ENCODE data around the gene NOM1.

NOM1 gene

DNA sequence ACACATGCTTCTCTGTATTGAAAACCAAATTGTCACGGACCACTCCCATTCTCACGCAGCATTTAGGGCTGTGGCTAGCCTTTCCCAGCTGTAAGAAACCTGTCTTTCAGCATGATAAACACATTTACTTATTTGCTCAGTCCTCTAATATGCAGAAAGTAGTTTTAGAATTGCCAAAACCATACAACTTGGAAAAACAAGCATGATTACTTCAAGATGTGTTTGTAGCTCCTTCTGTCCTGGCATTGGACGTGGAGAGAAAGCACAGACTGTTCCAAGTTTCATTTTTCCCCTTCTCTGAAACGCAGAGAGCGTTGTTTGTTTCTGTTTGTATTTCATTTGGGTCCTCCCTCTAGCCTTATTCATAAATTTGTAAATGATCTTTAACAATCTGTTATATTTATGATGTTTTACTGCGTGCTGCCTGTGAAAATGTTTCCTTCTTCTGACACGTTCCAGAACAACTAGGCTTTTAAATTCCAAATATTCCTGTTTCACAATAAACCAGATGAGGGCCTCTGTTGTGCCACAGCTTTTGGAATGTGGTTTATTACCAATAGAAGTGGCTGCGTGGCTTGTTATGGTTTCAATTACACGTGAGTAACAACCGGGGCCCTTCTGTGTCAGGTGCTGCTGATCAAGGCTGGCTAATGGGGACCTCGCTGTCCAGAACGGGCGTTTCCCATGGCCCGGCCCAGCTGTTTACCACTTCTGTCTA is 34.8 kb downstream of the NOM1 start:
- DNase-seq (ENCODE audit: low read depth): no peak

- DNase-seq (ENCODE audit: low read depth): no peak
Measured at GRCh38 chr7:156985101-156985992, 35.8 kb downstream of the NOM1 start.

DNA sequence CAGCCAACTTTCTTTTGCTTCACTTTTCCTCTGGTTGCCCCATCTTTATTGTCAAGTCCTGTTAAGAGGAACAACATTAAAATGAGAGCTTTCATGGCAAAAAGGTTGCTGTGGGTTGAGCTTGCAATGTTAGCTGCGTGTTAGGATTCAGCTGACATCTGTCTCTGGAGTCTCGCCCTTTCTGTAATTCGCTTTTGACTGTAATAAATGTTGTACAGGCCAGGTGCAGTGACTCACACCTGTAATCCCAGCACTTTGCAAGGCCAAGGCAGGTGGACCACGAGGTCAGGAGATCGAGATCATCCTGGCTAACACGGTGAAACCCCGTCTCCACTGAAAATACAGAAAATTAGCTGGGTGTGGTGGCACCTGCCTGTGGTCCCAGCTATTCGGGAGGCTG is 36.9 kb downstream of the NOM1 start:
- DNase-seq (ENCODE audit: low read depth): no peak

DNA sequence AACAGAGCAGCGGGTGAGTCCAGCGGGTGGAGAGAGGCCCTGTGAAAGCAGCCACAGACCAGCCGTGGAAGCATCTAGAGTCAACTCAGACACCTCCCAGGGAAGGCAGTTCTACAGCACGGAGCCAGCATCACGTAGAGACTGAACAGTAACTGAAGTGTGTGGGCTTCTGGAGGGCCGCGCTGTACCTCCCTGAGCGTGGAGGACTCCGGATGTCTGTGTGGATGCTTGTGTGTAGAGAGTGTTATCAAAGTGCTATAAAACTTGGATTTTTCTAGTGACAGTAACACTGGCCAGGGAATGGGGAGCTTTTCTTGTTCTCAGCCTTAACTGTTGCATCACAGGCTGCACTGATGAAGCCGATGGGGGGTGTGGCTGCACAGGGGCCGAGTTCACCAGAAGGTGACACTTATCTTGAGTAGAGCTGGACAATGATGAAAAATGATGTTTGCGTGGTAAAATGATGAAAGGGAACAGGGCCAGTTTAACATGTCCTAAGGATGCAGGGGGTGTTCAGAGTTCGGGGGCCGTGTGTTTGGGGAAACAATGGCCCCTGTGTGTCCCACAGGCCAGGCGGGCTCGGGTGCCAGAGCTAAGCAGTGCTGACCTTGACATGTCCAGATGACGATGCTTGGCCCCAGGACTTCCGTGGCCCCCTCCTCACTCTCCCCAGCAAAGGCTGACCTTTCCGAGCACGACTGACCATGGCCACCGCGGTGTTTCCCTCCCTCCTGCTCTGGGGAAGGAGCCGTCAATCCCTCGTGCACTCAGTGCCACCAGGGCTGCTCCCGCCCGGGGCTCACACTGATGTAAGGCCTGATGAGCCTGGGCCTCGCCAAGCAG is 39.1 kb downstream of the NOM1 start:
- DNase-seq (ENCODE audit: low read depth): no peak

GRCh38 chr7:156989766-156990535 is 40.4 kb downstream of the NOM1 start:
- DNase-seq (ENCODE audit: low read depth): no peak

DNA sequence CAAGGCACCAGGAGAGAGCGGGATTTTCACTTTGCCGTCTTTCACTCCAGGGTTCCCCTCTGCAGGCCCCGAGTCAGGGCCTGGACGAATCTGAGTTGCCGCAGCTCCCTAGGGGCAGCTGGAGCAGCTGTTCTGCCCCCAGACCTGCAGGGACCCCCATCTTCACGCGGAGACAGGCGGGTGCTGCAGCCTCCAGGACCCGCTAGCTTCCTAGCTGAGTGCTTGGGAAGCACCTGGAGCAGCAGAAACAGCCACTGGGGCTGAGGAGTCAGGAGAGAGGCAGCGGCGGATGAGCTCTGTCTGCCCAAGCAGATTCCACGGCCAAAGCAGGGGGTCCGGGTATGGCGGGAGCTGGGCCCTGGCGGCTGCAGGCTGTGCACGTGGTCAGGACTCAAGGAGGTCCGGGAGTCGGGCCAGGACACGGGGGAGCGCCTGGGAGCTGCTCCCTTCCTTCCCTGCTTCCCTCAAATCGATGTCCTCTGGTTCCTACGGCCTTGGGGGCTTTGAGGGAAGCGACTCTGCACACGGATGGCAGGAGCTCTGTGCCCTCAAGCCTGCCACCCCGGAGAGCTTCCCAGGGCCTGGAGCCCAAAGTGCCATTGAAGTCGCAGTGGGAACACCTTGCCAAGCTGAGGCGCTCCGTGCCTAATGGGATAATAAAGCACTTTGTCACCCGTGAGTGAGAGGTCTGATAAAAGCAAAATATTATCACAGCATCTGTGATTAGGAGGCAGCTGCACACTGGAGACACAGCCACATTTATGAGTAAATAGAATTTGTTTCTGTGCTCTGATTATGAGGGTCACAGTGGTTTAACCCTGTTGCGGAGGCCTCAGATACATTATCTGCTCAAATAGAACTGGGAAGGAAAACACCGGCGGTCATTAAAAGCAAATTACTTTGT is 43.8 kb downstream of the NOM1 start:
- DNase-seq (ENCODE audit: low read depth): no peak

- no peak for DNase-seq (ENCODE audit: low read depth)
Measured at GRCh38 chr7:156993925-156994235, 44.4 kb downstream of the NOM1 start.

DNA sequence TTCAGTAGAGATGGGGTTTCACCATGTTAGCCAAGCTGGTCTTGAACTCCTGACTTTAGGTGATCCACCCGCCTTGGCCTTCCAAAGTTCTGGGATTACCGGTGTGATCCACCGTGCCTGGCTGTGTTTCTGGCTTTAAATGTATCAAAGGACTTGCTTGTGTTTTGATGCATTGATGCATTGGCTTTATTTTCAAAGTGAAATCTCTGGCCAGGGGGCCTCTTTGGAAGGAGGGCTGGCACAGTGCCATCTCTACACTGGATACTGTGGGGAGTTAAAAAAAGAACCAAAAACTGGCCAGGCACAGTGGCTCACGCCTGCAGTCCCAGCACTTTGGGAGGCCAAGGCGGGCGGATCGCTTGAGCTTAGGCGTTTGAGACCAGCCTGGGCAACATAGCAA is 44.9 kb downstream of the NOM1 start:
- no peak for DNase-seq (ENCODE audit: low read depth)

DNA sequence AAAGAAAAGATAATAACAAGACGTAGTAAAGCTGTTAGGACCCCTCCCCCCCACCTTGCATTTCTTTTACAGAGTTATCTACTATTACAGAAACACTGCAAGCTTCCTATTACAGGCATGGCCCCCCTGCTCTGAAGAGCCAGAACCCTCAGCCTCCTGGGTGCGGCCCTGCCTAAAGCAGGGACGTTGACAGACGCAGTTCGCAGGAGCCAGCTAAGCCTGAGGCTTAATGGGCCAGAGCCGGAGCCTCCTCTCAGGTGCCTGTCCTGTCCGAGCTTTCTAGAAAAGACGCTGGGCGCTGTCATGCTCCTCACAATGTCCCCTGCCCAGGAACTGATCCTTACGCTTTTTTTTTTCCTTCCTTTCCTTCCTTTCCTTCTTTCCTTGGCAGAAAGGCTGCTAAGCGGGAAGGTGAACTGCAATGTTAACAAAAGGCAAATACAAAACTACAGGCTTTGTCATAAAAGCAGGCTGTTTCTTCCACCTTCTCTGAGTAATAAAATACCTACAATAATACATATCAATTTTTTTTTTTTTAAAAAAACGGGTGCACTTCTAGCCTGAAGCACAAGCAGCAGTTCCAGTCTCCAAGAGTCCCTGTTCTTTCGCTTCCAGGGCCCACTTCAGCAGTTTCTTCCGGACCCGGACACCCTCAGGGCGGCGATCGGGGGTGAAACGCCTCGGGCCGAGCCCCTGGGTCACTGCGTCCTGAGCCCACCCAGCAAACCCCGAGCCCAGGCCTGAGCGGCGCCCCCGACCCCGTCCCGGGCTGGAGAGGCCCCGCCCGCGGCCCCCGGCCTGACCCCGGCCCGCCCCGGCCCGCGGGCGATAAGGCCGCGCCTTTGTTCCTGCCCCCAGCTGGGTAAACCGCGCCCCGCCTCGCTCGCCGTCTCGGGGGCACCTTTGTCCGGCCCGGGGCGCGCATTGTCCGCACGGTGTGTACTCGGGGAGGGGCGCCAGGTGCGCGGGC is 49.8 kb downstream of the NOM1 start:
- DNase-seq (ENCODE audit: low read depth): no peak

GRCh38 chr7:156999958-157000726 is 50.6 kb downstream of the NOM1 start:
- DNase-seq (ENCODE audit: low read depth): no peak

GRCh38 chr7:157000741-157001653 is 51.5 kb downstream of the NOM1 start:
- DNase-seq (ENCODE audit: low read depth): no peak

GRCh38 chr7:157001920-157002818 is 52.7 kb downstream of the NOM1 start:
- no peak for DNase-seq (ENCODE audit: low read depth)

DNA sequence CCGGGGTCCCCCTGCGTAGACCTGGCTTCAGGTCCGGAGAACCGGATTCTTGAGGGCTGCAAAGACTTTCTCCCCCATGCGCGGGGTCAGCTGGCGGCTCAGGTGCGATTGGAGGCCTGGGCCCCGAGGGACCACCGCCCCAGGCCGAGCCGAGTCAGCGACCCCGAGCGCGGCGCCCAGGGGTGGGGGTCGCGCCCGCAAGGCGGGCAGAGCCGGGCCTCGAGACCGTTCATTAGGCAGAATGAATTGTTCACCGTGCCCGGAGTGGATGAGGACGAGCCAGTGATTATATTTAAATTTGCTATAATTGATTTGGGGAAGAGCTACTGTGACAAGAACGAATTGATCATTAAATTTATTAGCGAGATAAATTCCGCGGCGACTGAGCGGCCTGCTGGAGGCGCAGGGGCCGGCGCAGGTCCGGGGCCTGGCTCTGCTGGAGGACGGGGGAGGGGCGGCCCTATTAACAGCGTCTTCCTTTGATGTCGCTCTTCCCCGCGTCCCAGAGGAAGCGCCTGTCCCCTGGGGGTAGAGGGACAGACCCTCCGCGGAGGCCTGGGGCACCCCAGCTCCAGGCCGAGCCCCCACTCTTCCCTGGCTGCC is 53.4 kb downstream of the NOM1 start:
- DNase-seq (ENCODE audit: low read depth): no peak

- DNase-seq (ENCODE audit: low read depth): no peak
Measured at GRCh38 chr7:157003445-157003755, 53.9 kb downstream of the NOM1 start.

DNA sequence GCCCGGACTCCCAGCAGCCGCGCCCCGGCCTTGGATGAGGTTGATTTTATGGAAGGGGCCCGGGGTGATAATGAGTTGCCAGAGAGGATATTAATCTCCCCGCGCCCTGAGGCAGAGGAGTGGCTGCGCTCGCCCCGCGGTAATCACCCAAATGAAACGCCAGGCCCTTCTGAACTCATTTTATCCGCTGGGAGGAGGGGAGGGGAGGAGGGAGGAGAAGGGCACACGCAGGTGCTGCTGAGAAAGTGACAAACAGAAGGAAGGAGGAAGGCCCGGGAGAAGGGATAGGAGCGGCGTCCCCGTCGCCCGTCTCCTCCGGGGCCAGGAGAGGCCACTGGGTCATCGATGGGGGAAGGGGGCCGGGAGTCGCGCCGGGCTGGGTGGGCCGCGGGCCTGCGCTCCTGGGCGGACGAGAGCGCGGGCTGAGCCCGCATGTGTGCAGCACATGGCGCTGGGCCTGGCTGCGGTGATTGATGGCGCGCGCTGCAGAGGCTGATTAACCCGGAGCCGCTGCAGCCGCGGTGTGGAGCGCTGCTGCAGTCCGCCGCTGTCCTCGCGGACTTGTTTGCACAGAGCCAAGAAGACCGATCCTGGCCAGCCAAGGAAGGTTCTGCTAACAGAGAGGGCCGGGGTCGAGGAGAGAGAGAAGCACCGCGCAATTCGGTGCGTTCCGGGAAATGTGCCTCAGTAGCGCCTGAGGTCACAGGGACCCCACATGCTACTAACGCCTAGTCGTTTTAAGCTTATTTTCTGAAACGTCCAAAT is 54.4 kb downstream of the NOM1 start:
- no peak for DNase-seq (ENCODE audit: low read depth)
